ENCODE data around the gene ANKMY1.

The ANKMY1 gene

GRCh38 chr2:240599141-240599583 is 41.4 kb upstream of the ANKMY1 start:
- H3K27me3 ChIP-seq (ENCODE audit: insufficient read depth, low read length), result no peaks in the 10 kb centered on the region
- no peaks in the 10 kb centered on the region for H3K9me3 ChIP-seq (ENCODE audit: insufficient read depth, low read depth, low read length)
- H3K9ac ChIP-seq (ENCODE audit: low read depth, low read length), result no peak overlapping the region
- H3K4me3 ChIP-seq (ENCODE audit: low read length), result no peak overlapping the region
- H3K36me3 ChIP-seq (ENCODE audit: insufficient read depth, low read depth, low read length), result peaks cover 6% of the 10 kb centered on the region; the same call in 1 of the 2 replicates
- H3K4me1 ChIP-seq (ENCODE audit: insufficient read depth, low read length), result no peaks in the 10 kb centered on the region
- no peak overlapping the region for H3K27ac ChIP-seq (ENCODE audit: low read length)

GRCh38 chr2:240598311-240598911 is 40.6 kb upstream of the ANKMY1 start:
- Histone ChIP-seq H3K36me3 (ENCODE audit: insufficient read depth, low read depth, low read length) (peaks cover 6% of the 10 kb centered on the region; the same call in 1 of the 2 replicates), H3K9me3 (ENCODE audit: insufficient read depth, low read depth, low read length) (no peaks in the 10 kb centered on the region), H3K4me1 (ENCODE audit: insufficient read depth, low read length) (no peaks in the 10 kb centered on the region), H3K4me3 (ENCODE audit: low read length) (no peak overlapping the region), H3K27ac (ENCODE audit: low read length) (no peak overlapping the region), H3K9ac (ENCODE audit: low read depth, low read length) (no peak overlapping the region), H3K27me3 (ENCODE audit: insufficient read depth, low read length) (no peaks in the 10 kb centered on the region)

- no peak overlapping the region for H3K9ac ChIP-seq (ENCODE audit: low read depth, low read length)
- H3K4me3 ChIP-seq (ENCODE audit: low read length), result no peak overlapping the region
- no peaks in the 10 kb centered on the region for H3K9me3 ChIP-seq (ENCODE audit: insufficient read depth, low read depth, low read length)
- H3K27ac ChIP-seq (ENCODE audit: low read length), result no peak overlapping the region
- no peaks in the 10 kb centered on the region for H3K4me1 ChIP-seq (ENCODE audit: insufficient read depth, low read length)
- no peaks in the 10 kb centered on the region for H3K27me3 ChIP-seq (ENCODE audit: insufficient read depth, low read length)
- H3K36me3 ChIP-seq (ENCODE audit: insufficient read depth, low read depth, low read length), result peaks cover 6% of the 10 kb centered on the region; the same call in 1 of the 2 replicates
Measured at GRCh38 chr2:240597419-240598181, 39.8 kb upstream of the ANKMY1 start.

GRCh38 chr2:240597054-240597418 is 39.2 kb upstream of the ANKMY1 start:
- H3K9ac ChIP-seq (ENCODE audit: low read depth, low read length), result no peak overlapping the region
- no peaks in the 10 kb centered on the region for H3K27me3 ChIP-seq (ENCODE audit: insufficient read depth, low read length)
- H3K36me3 ChIP-seq (ENCODE audit: insufficient read depth, low read depth, low read length), result peaks cover 6% of the 10 kb centered on the region; the same call in 1 of the 2 replicates
- no peaks in the 10 kb centered on the region for H3K9me3 ChIP-seq (ENCODE audit: insufficient read depth, low read depth, low read length)
- H3K4me1 ChIP-seq (ENCODE audit: insufficient read depth, low read length), result no peaks in the 10 kb centered on the region
- H3K4me3 ChIP-seq (ENCODE audit: low read length), result no peak overlapping the region
- H3K27ac ChIP-seq (ENCODE audit: low read length), result no peak overlapping the region

GRCh38 chr2:240596491-240596931 is 38.7 kb upstream of the ANKMY1 start:
- H3K9ac ChIP-seq (ENCODE audit: low read depth, low read length), result no peak overlapping the region
- H3K9me3 ChIP-seq (ENCODE audit: insufficient read depth, low read depth, low read length), result no peaks in the 10 kb centered on the region
- no peak overlapping the region for H3K4me3 ChIP-seq (ENCODE audit: low read length)
- H3K36me3 ChIP-seq (ENCODE audit: insufficient read depth, low read depth, low read length), result peaks cover 6% of the 10 kb centered on the region; the same call in 1 of the 2 replicates
- no peak overlapping the region for H3K27ac ChIP-seq (ENCODE audit: low read length)
- no peaks in the 10 kb centered on the region for H3K4me1 ChIP-seq (ENCODE audit: insufficient read depth, low read length)
- H3K27me3 ChIP-seq (ENCODE audit: insufficient read depth, low read length), result no peaks in the 10 kb centered on the region

GRCh38 chr2:240596080-240596460 is 38.3 kb upstream of the ANKMY1 start:
- no peak overlapping the region for H3K4me3 ChIP-seq (ENCODE audit: low read length)
- H3K9ac ChIP-seq (ENCODE audit: low read depth, low read length), result no peak overlapping the region
- no peaks in the 10 kb centered on the region for H3K4me1 ChIP-seq (ENCODE audit: insufficient read depth, low read length)
- no peaks in the 10 kb centered on the region for H3K9me3 ChIP-seq (ENCODE audit: insufficient read depth, low read depth, low read length)
- no peak overlapping the region for H3K27ac ChIP-seq (ENCODE audit: low read length)
- no peaks in the 10 kb centered on the region for H3K27me3 ChIP-seq (ENCODE audit: insufficient read depth, low read length)
- peaks cover 10% of the 10 kb centered on the region; the same call in 1 of the 2 replicates for H3K36me3 ChIP-seq (ENCODE audit: insufficient read depth, low read depth, low read length)

- peaks cover 14% of the 10 kb centered on the region; the same call in 1 of the 2 replicates for H3K36me3 ChIP-seq (ENCODE audit: insufficient read depth, low read depth, low read length)
- H3K4me3 ChIP-seq (ENCODE audit: low read length), result no peak overlapping the region
- H3K4me1 ChIP-seq (ENCODE audit: insufficient read depth, low read length), result no peaks in the 10 kb centered on the region
- no peaks in the 10 kb centered on the region for H3K27me3 ChIP-seq (ENCODE audit: insufficient read depth, low read length)
- no peak overlapping the region for H3K9ac ChIP-seq (ENCODE audit: low read depth, low read length)
- no peaks in the 10 kb centered on the region for H3K9me3 ChIP-seq (ENCODE audit: insufficient read depth, low read depth, low read length)
- H3K27ac ChIP-seq (ENCODE audit: low read length), result no peak overlapping the region
Measured at GRCh38 chr2:240595381-240596079, 37.7 kb upstream of the ANKMY1 start.

- peaks cover 12% of the 10 kb centered on the region; the same call in 1 of the 2 replicates for H3K36me3 ChIP-seq (ENCODE audit: insufficient read depth, low read depth, low read length)
- no peaks in the 10 kb centered on the region for H3K4me1 ChIP-seq (ENCODE audit: insufficient read depth, low read length)
- no peak overlapping the region for H3K4me3 ChIP-seq (ENCODE audit: low read length)
- H3K27ac ChIP-seq (ENCODE audit: low read length), result no peak overlapping the region
- H3K27me3 ChIP-seq (ENCODE audit: insufficient read depth, low read length), result no peaks in the 10 kb centered on the region
- H3K9ac ChIP-seq (ENCODE audit: low read depth, low read length), result no peak overlapping the region
- no peaks in the 10 kb centered on the region for H3K9me3 ChIP-seq (ENCODE audit: insufficient read depth, low read depth, low read length)
Measured at GRCh38 chr2:240594511-240595380, 37.0 kb upstream of the ANKMY1 start.

GRCh38 chr2:240593703-240594451 is 36.1 kb upstream of the ANKMY1 start:
- H3K27ac ChIP-seq (ENCODE audit: low read length), result no peak overlapping the region
- H3K4me3 ChIP-seq (ENCODE audit: low read length), result no peak overlapping the region
- no peaks in the 10 kb centered on the region for H3K4me1 ChIP-seq (ENCODE audit: insufficient read depth, low read length)
- no peaks in the 10 kb centered on the region for H3K9me3 ChIP-seq (ENCODE audit: insufficient read depth, low read depth, low read length)
- no peaks in the 10 kb centered on the region for H3K27me3 ChIP-seq (ENCODE audit: insufficient read depth, low read length)
- H3K9ac ChIP-seq (ENCODE audit: low read depth, low read length), result no peak overlapping the region
- H3K36me3 ChIP-seq (ENCODE audit: insufficient read depth, low read depth, low read length), result peaks cover 8% of the 10 kb centered on the region; the same call in 1 of the 2 replicates

- Histone ChIP-seq H3K9ac (ENCODE audit: low read depth, low read length) (no peak overlapping the region), H3K27ac (ENCODE audit: low read length) (no peak overlapping the region), H3K27me3 (ENCODE audit: insufficient read depth, low read length) (no peaks in the 10 kb centered on the region), H3K4me1 (ENCODE audit: insufficient read depth, low read length) (no peaks in the 10 kb centered on the region), H3K4me3 (ENCODE audit: low read length) (no peak overlapping the region), H3K36me3 (ENCODE audit: insufficient read depth, low read depth, low read length) (peaks cover 8% of the 10 kb centered on the region; the same call in 1 of the 2 replicates), H3K9me3 (ENCODE audit: insufficient read depth, low read depth, low read length) (no peaks in the 10 kb centered on the region)
Measured at GRCh38 chr2:240593026-240593702, 35.4 kb upstream of the ANKMY1 start.
